SK-N-SH (cell line): ENCODE data around the gene VAPB. TPM values are rescaled to one million over a fixed set of nuclear protein-coding genes. Genes with fewer than 3 reads are reported as not detected.

Experiments used
- CTCF ChIA-PET: fragments of 300-600, 350-600 bp; formaldehyde crosslinking; extraction: SDS; loops from one replicate; lab custom pipeline; 2021; lab: Yijun Ruan, JAX
- POLR2A ChIA-PET: fragments of 350-600 bp; sonication (Branson Sonifier 250); formaldehyde crosslinking; extraction: SDS; loops from one replicate; lab custom pipeline; 2020; ENCODE audit warnings: antibody characterized with exemption, inconsistent platforms; lab: Yijun Ruan, JAX
- DNase-seq: peaks from one replicate; pipeline ENCODE4 v3.0.0; 2012
- H2AFZ ChIP-seq: fragments of 200-600 bp; sonication (generic); 2 replicates; pipeline ENCODE4 v1.8.1; 2016; ENCODE audit warnings: antibody characterized with exemption, mild to moderate bottlenecking, low read depth
- H3F3A ChIP-seq: fragments of 200-600 bp; sonication (generic); replicated peaks from 2 replicates; pipeline ENCODE3; 2016; ENCODE audit warnings: antibody characterized with exemption, mild to moderate bottlenecking; ENCODE audit not compliant: insufficient read depth
- H3K27ac ChIP-seq, 2 experiments: fragments of 200-500 bp in 1 of 2; fragments of 200-600 bp in 1 of 2; sonication (Bioruptor generic) in 1 of 2; sonication (generic), shearing (Covaris generic) in 1 of 2; 2 replicates each; pipeline versions ENCODE4 v1.5.1 to v1.6.1; 2014 to 2016; ENCODE audit warnings: low read depth in 2 of 2, inconsistent platforms in 1 of 2, low read length in 1 of 2, mild to moderate bottlenecking in 1 of 2, mixed read lengths in 1 of 2
- H3K27me3 ChIP-seq: fragments of 200-600 bp; sonication (generic), shearing (Covaris generic); 2 replicates; pipeline ENCODE4 v1.6.1; 2016; ENCODE audit warnings: mixed run types; ENCODE audit not compliant: insufficient read depth
- H3K36me3 ChIP-seq, 2 experiments: fragments of 200-500 bp in 1 of 2; fragments of 200-600 bp in 1 of 2; sonication (Bioruptor generic) in 1 of 2; sonication (generic) in 1 of 2; replicated peaks in 1 of 2; 2 replicates each; pipeline versions ENCODE3 to v1.5.1; 2014 to 2016; ENCODE audit warnings: low read length in 1 of 2, mild to moderate bottlenecking in 1 of 2; ENCODE audit not compliant: insufficient read depth in 2 of 2, control insufficient read depth in 1 of 2
- H3K4me1 ChIP-seq, 2 experiments: fragments of 200-500 bp in 1 of 2; fragments of 200-600 bp in 1 of 2; sonication (Bioruptor generic) in 1 of 2; sonication (generic), shearing (Covaris generic) in 1 of 2; 2 replicates each; pipeline versions ENCODE4 v1.5.1 to v1.6.1; 2014 to 2016; ENCODE audit warnings: low read depth in 1 of 2, low read length in 1 of 2, mixed run types in 1 of 2; ENCODE audit not compliant: insufficient read depth in 2 of 2, control insufficient read depth in 1 of 2
- H3K4me2 ChIP-seq: fragments of 200-600 bp; sonication (generic), shearing (Covaris generic); 2 replicates; pipeline ENCODE4 v1.6.1; 2017; ENCODE audit warnings: mixed run types
- H3K4me3 ChIP-seq, 2 experiments: fragments of 200-500 bp in 1 of 2; fragments of 200-600 bp in 1 of 2; sonication (Bioruptor generic) in 1 of 2; sonication (generic), shearing (Covaris generic) in 1 of 2; 2 replicates each; pipeline versions ENCODE4 v1.5.1 to v1.8.1; 2014 to 2016; ENCODE audit warnings: low read depth in 2 of 2, inconsistent platforms in 1 of 2, low read length in 1 of 2, mild to moderate bottlenecking in 1 of 2, mixed read lengths in 1 of 2, moderate library complexity in 1 of 2
- H3K79me2 ChIP-seq: fragments of 200-600 bp; sonication (generic); 2 replicates; pipeline ENCODE4 v1.8.1; 2017; ENCODE audit warnings: mild to moderate bottlenecking; ENCODE audit not compliant: insufficient read depth
- H3K9ac ChIP-seq: fragments of 200-600 bp; sonication (generic); 2 replicates; pipeline ENCODE4 v1.6.1; 2017; ENCODE audit warnings: mixed run types
- H3K9me2 ChIP-seq: fragments of 200-600 bp; sonication (generic); 2 replicates; pipeline ENCODE4 v1.6.1; 2017; ENCODE audit warnings: mixed run types
- H3K9me3 ChIP-seq: fragments of 200-600 bp; sonication (generic); 2 replicates; pipeline ENCODE4 v1.6.1; 2017; ENCODE audit warnings: mixed run types, mild to moderate bottlenecking, moderate library complexity
- H4K20me1 ChIP-seq: fragments of 200-600 bp; sonication (generic); 2 replicates; pipeline ENCODE4 v1.6.1; 2017; ENCODE audit warnings: mild to moderate bottlenecking, mixed run types; ENCODE audit not compliant: insufficient read depth
- NRF1 ChIP-seq: IDR thresholded peaks from 2 replicates; pipeline ENCODE4 v1.6.1; 2012; ENCODE audit warnings: low read depth, mild to moderate bottlenecking, low read length
- RAD21 ChIP-seq: IDR thresholded peaks from 2 replicates; pipeline ENCODE4 v1.6.1; 2012; ENCODE audit warnings: mild to moderate bottlenecking, low read length
- RXRA ChIP-seq: IDR thresholded peaks from 2 replicates; pipeline ENCODE4 v1.4.0; 2012; ENCODE audit warnings: low read depth, mild to moderate bottlenecking, borderline replicate concordance
- TAF1 ChIP-seq: IDR thresholded peaks from 2 replicates; pipeline ENCODE4 v1.6.1; 2012; ENCODE audit warnings: low read depth, mild to moderate bottlenecking, low read length, moderate library complexity, borderline replicate concordance
- USF2 ChIP-seq: fragments of 150-350 bp; IDR thresholded peaks from 2 replicates; pipeline ENCODE4 v1.6.1; 2017; ENCODE audit warnings: antibody characterized with exemption, low read length, low read depth, borderline replicate concordance
- ZBTB33 ChIP-seq: IDR thresholded peaks from 2 replicates; pipeline ENCODE4 v1.4.0; 2012; ENCODE audit warnings: low read depth, borderline replicate concordance
- WGBS: methylation state at CpG from one replicate; pipeline ENCODE4 v1.1.6; 2017; ENCODE audit warnings: low lambda C conversion rate; 5-methylcytosine and 5-hydroxymethylcytosine counted together
- polyA plus RNA-seq, 3 experiments: library from polyadenylated mRNA; depleted of rRNA; stranded (reverse); fragments of >200 nt; gene quantifications; 2 replicates each; pipeline ENCODE4 v1.2.3, GENCODE V29; 2012

VAPB gene
- polyA plus RNA-seq, 1 of the 3 experiments (the other 2 are of a cell fraction) = 16.9 TPM

GRCh38 chr20:58340151-58340550, 48.9 kb upstream of the VAPB start:
- no peak for DNase-seq
- 88% methylated on average over 4 of the region's 4 CpGs for WGBS
- Histone ChIP-seq H2AFZ (no peak overlapping the region), H3K9me2 (no peaks in the 10 kb centered on the region), H3K4me3 (no peak overlapping the region), H3K9me3 (no peaks in the 10 kb centered on the region), H3K27ac (peak overlapping the region in 1 of 2 experiments; percentile 89; a peak in 2 of 4 replicates), H4K20me1 (no peaks in the 10 kb centered on the region; the same call in 1 of the 2 replicates), H3K4me2 (no peak overlapping the region), H3K79me2 (peaks cover 82% of the 10 kb centered on the region), H3K27me3 (no peaks in the 10 kb centered on the region), H3K36me3 (peaks cover 9 to 13% of the 10 kb centered on the region in 2 experiments), H3K4me1 (peaks cover 0 to 30% of the 10 kb centered on the region in 2 experiments; a peak in 2 of 4 replicates), H3F3A (peaks cover 26% of the 10 kb centered on the region), H3K9ac (no peak overlapping the region)
- ChIA-PET POLR2A (no interaction called here), CTCF (interaction anchor here (1.4 kb wide), 1 partner anchor 108 kb away, joined by 3 read pairs; no protein-coding TSS in a partner anchor)
- TF ChIP-seq NRF1 = no peak
- TF ChIP-seq RAD21 = no peak
- TF ChIP-seq TAF1 = no peak
- TF ChIP-seq USF2 = no peak

- TF ChIP-seq RXRA (peak; percentile 53; the same call in 1 of the 2 replicates), ZBTB33 (no peak)
- Histone ChIP-seq H3K27ac (peak overlapping the region in 1 of 2 experiments; percentile 89; a peak in 2 of 4 replicates), H3K4me2 (peak overlapping the region; percentile 56; the same call in 1 of the 2 replicates), H3F3A (peaks cover 26% of the 10 kb centered on the region), H4K20me1 (no peaks in the 10 kb centered on the region; the same call in 1 of the 2 replicates), H3K27me3 (no peaks in the 10 kb centered on the region), H3K4me3 (no peak overlapping the region), H3K36me3 (peaks cover 16 to 17% of the 10 kb centered on the region in 2 experiments), H3K79me2 (peaks cover 82% of the 10 kb centered on the region), H3K4me1 (peaks cover 0 to 30% of the 10 kb centered on the region in 2 experiments; a peak in 2 of 4 replicates), H3K9ac (no peak overlapping the region), H3K9me2 (no peaks in the 10 kb centered on the region), H2AFZ (no peak overlapping the region), H3K9me3 (no peaks in the 10 kb centered on the region)
- DNase-seq = no peak
- ChIA-PET CTCF (interaction anchor here (1.1 to 1.4 kb wide), 2 partner anchors 10 to 107 kb away, joined by 3 read pairs; no protein-coding TSS in a partner anchor), POLR2A (no interaction called here)
- WGBS = 98% methylated on average over 2 of the region's 2 CpGs
Measured at GRCh38 chr20:58340853-58341252, 48.2 kb upstream of the VAPB start.
